GM12865 (cell line): ENCODE results near the gene NCK2.

ENCODE experiments used
- DNase-seq: peaks from one replicate; pipeline ENCODE4 v3.0.0; 2010; ENCODE audit warnings: low read depth
- H3K4me3 ChIP-seq: 2 replicates; pipeline ENCODE4 v1.5.1; 2011; ENCODE audit warnings: mild to moderate bottlenecking, low read depth, low read length, control low read depth
- CTCF ChIP-seq: IDR thresholded peaks from 2 replicates; pipeline ENCODE4 v1.5.1; 2011; ENCODE audit warnings: low read length, control low read depth, low read depth, inconsistent platforms; ENCODE audit not compliant: insufficient read depth; ENCODE audit errors: missing control alignments

NCK2 gene

GRCh38 chr2:105862843-105863242 lies 118.1 kb downstream of the NCK2 start:
- no peak overlapping the region for H3K4me3 ChIP-seq
- no peak for TF ChIP-seq CTCF
- no peak for DNase-seq

GRCh38 chr2:105864262-105864661 lies 119.5 kb downstream of the NCK2 start:
- no peak for DNase-seq
- TF ChIP-seq CTCF, result no peak

GRCh38 chr2:105865222-105865913 lies 120.7 kb downstream of the NCK2 start:
- no peak for DNase-seq
- TF ChIP-seq CTCF, result no peak

More at GRCh38 chr2:105864262-105864661, 119.5 kb downstream of the NCK2 start:
- no peak overlapping the region for H3K4me3 ChIP-seq

GRCh38 chr2:105866216-105867185 lies 121.8 kb downstream of the NCK2 start:
- DNase-seq, result no peak
- no peak for TF ChIP-seq CTCF

More at GRCh38 chr2:105865222-105865913, 120.7 kb downstream of the NCK2 start:
- H3K4me3 ChIP-seq, result no peak overlapping the region

GRCh38 chr2:105867587-105867986 lies 122.9 kb downstream of the NCK2 start:
- TF ChIP-seq CTCF, result no peak
- no peak overlapping the region for H3K4me3 ChIP-seq
- no peak for DNase-seq

More at GRCh38 chr2:105866216-105867185, 121.8 kb downstream of the NCK2 start:
- H3K4me3 ChIP-seq, result no peak overlapping the region

- H3K4me3 ChIP-seq, result no peak overlapping the region
- TF ChIP-seq CTCF, result no peak
- no peak for DNase-seq
Observed at GRCh38 chr2:105868060-105868459, 123.3 kb downstream of the NCK2 start.
